ENCODE results near the gene USP24. TPM values are rescaled to one million over a fixed set of nuclear protein-coding genes. Genes with fewer than 3 reads are reported as not detected.

USP24 gene
- total and polyA plus RNA-seq, 5 donors from 2014 or later = 5.7 to 60.9 (median 6.3) TPM

DNA sequence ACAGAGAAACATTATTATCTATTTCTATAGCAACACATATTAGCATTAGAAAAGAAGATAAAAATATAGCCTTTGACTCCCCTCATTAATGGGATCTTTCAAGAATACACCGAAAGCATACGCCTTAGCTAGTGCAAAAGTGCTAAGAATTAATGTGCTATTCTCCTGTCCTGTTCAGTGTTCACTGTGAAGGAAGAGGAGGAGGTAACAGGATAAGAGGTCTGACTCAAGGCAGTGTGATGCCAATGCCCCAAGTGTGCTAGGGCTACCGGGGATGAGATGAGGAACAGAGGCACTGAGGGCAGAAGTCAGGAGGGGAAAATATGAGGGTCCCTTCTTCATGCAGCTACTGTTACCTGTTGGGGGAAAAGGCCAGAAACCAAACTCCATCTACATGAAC, 43.5 kb downstream of the USP24 start:
- H3K27me3 ChIP-seq (ENCODE audit: control insufficient read depth, insufficient read depth, low read length) = no peaks in the 10 kb centered on the region
- no peak for ATAC-seq (ENCODE audit: low read depth in 2 of 2)
- H3K4me1 ChIP-seq (ENCODE audit: control insufficient read depth, insufficient read depth, low read length, poor library complexity, severe bottlenecking) = no peaks in the 10 kb centered on the region
- H3K27ac ChIP-seq (ENCODE audit: insufficient read depth, low read length, poor library complexity, severe bottlenecking) = no peak overlapping the region
- Mint-ChIP-seq H3K4me3 (no peak overlapping the region), H3K27me3 (no peaks in the 10 kb centered on the region), H3K36me3 (peaks cover 49% of the 10 kb centered on the region), H3K27ac (peak overlapping the region in 2 of 3 donors; percentile 79 to 84), H3K9me3 (no peaks in the 10 kb centered on the region), H3K4me1 (peaks cover 0 to 37% (median 27%) of the 10 kb centered on the region in 4 donors)
- peaks cover 64% of the 10 kb centered on the region for H3K36me3 ChIP-seq (ENCODE audit: control insufficient read depth, insufficient read depth, low read length)
- DNase-seq = no peak
- no peaks in the 10 kb centered on the region for H3K9me3 ChIP-seq (ENCODE audit: control insufficient read depth in 2 of 2, low read length in 2 of 2)
- H3K4me3 ChIP-seq (ENCODE audit: low read depth, low read length) = no peak overlapping the region

GRCh38 chr1:55170426-55170825, 44.7 kb downstream of the USP24 start:
- peaks cover 61% of the 10 kb centered on the region for H3K36me3 ChIP-seq (ENCODE audit: control insufficient read depth, insufficient read depth, low read length)
- no peaks in the 10 kb centered on the region for H3K27me3 Mint-ChIP-seq
- H3K4me1 ChIP-seq (ENCODE audit: control insufficient read depth, insufficient read depth, low read length, poor library complexity, severe bottlenecking) = no peaks in the 10 kb centered on the region
- no peaks in the 10 kb centered on the region for H3K9me3 Mint-ChIP-seq
- no peaks in the 10 kb centered on the region for H3K27me3 ChIP-seq (ENCODE audit: control insufficient read depth, insufficient read depth, low read length)
- H3K4me1 Mint-ChIP-seq = peaks cover 0 to 38% (median 24%) of the 10 kb centered on the region in 4 donors
- no peak overlapping the region for H3K4me3 Mint-ChIP-seq
- H3K36me3 Mint-ChIP-seq = peaks cover 51% of the 10 kb centered on the region
- peak overlapping the region in 1 of 3 donors; percentile 62 for H3K27ac Mint-ChIP-seq
- no peaks in the 10 kb centered on the region for H3K9me3 ChIP-seq (ENCODE audit: control insufficient read depth in 2 of 2, low read length in 2 of 2)
- ATAC-seq (ENCODE audit: low read depth in 2 of 2) (no peak), DNase-seq (no peak)
- H3K27ac ChIP-seq (ENCODE audit: insufficient read depth, low read length, poor library complexity, severe bottlenecking) = no peak overlapping the region
- H3K4me3 ChIP-seq (ENCODE audit: low read depth, low read length) = no peak overlapping the region

DNA sequence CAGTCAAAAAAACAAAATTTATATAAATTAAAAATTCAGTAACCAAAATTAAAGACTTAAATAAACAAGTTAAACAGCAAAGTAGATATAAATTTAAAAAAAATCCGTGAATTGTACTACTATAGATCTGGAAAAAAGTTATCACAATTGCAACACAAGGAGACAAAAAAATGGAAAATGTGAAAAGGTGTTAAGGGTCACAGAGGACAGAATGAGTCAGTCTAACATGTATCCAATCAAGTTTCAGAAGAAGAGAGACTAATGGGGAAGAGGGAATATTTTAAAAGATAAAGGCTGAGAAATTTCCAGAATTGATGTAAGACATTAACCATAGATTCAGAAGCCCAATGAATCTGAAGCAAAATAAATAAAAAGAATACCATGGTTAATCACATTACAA, 46.0 kb downstream of the USP24 start:
- DNase-seq = no peak
- no peak for ATAC-seq (ENCODE audit: low read depth in 2 of 2)
- Mint-ChIP-seq H3K27ac (peak overlapping the region in 1 of 3 donors; percentile 27), H3K36me3 (peaks cover 63% of the 10 kb centered on the region), H3K9me3 (no peaks in the 10 kb centered on the region), H3K4me3 (no peak overlapping the region), H3K27me3 (no peaks in the 10 kb centered on the region), H3K4me1 (peaks cover 0 to 45% (median 31%) of the 10 kb centered on the region in 4 donors)
- H3K4me1 ChIP-seq (ENCODE audit: control insufficient read depth, insufficient read depth, low read length, poor library complexity, severe bottlenecking) = no peaks in the 10 kb centered on the region
- H3K27ac ChIP-seq (ENCODE audit: insufficient read depth, low read length, poor library complexity, severe bottlenecking) = no peak overlapping the region
- H3K36me3 ChIP-seq (ENCODE audit: control insufficient read depth, insufficient read depth, low read length) = peaks cover 73% of the 10 kb centered on the region
- no peaks in the 10 kb centered on the region for H3K27me3 ChIP-seq (ENCODE audit: control insufficient read depth, insufficient read depth, low read length)
- no peak overlapping the region for H3K4me3 ChIP-seq (ENCODE audit: low read depth, low read length)
- H3K9me3 ChIP-seq (ENCODE audit: control insufficient read depth in 2 of 2, low read length in 2 of 2) = no peaks in the 10 kb centered on the region

- no peak overlapping the region for H3K4me3 Mint-ChIP-seq
- Histone ChIP-seq H3K27ac (ENCODE audit: insufficient read depth, low read length, poor library complexity, severe bottlenecking) (no peak overlapping the region), H3K9me3 (ENCODE audit: control insufficient read depth in 2 of 2, low read length in 2 of 2) (no peaks in the 10 kb centered on the region), H3K36me3 (ENCODE audit: control insufficient read depth, insufficient read depth, low read length) (peaks cover 74% of the 10 kb centered on the region), H3K4me1 (ENCODE audit: control insufficient read depth, insufficient read depth, low read length, poor library complexity, severe bottlenecking) (no peaks in the 10 kb centered on the region), H3K27me3 (ENCODE audit: control insufficient read depth, insufficient read depth, low read length) (no peaks in the 10 kb centered on the region), H3K4me3 (ENCODE audit: low read depth, low read length) (no peak overlapping the region)
- no peaks in the 10 kb centered on the region for H3K27me3 Mint-ChIP-seq
- peaks cover 0 to 44% (median 30%) of the 10 kb centered on the region in 4 donors for H3K4me1 Mint-ChIP-seq
- no peak for DNase-seq
- H3K27ac Mint-ChIP-seq = peak overlapping the region in 1 of 3 donors; percentile 16
- H3K9me3 Mint-ChIP-seq = no peaks in the 10 kb centered on the region
- peaks cover 62% of the 10 kb centered on the region for H3K36me3 Mint-ChIP-seq
- ATAC-seq (ENCODE audit: low read depth in 2 of 2) = no peak
Measured at GRCh38 chr1:55168353-55168752, 46.8 kb downstream of the USP24 start.

GRCh38 chr1:55167224-55167871, 47.8 kb downstream of the USP24 start:
- Histone ChIP-seq H3K27me3 (ENCODE audit: control insufficient read depth, insufficient read depth, low read length) (no peaks in the 10 kb centered on the region), H3K9me3 (ENCODE audit: control insufficient read depth in 2 of 2, low read length in 2 of 2) (no peaks in the 10 kb centered on the region), H3K4me3 (ENCODE audit: low read depth, low read length) (no peak overlapping the region), H3K36me3 (ENCODE audit: control insufficient read depth, insufficient read depth, low read length) (peaks cover 73% of the 10 kb centered on the region), H3K4me1 (ENCODE audit: control insufficient read depth, insufficient read depth, low read length, poor library complexity, severe bottlenecking) (no peaks in the 10 kb centered on the region), H3K27ac (ENCODE audit: insufficient read depth, low read length, poor library complexity, severe bottlenecking) (no peak overlapping the region)
- peak overlapping the region in 2 of 3 donors; percentile 16 to 67 for H3K27ac Mint-ChIP-seq
- no peak overlapping the region for H3K4me3 Mint-ChIP-seq
- no peak for ATAC-seq (ENCODE audit: low read depth in 2 of 2)
- no peaks in the 10 kb centered on the region for H3K27me3 Mint-ChIP-seq
- no peaks in the 10 kb centered on the region for H3K9me3 Mint-ChIP-seq
- H3K36me3 Mint-ChIP-seq = peaks cover 58% of the 10 kb centered on the region
- peaks cover 0 to 41% (median 28%) of the 10 kb centered on the region in 4 donors for H3K4me1 Mint-ChIP-seq
- DNase-seq = no peak

DNA sequence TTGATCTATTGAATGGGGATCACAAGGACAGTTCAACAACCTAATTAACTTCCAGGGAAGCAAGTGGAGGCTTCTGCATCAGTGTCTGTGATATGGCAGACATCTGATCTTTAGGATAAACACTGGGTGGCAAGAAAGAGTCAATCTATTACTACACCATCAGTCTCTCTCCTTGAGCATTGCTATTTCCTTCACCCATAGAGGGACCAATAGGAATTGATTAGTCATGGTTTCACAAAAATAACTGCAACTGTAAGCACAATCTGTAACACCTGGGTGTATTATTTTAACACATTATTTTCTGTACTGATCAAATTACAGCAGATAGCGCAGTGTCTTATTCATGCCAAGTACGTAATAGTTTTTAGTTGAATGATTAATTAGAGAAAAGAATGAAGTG, 50.3 kb downstream of the USP24 start:
- H3K36me3 ChIP-seq (ENCODE audit: control insufficient read depth, insufficient read depth, low read length) = peaks cover 69% of the 10 kb centered on the region
- no peaks in the 10 kb centered on the region for H3K9me3 ChIP-seq (ENCODE audit: control insufficient read depth in 2 of 2, low read length in 2 of 2)
- H3K27me3 Mint-ChIP-seq = no peaks in the 10 kb centered on the region
- H3K36me3 Mint-ChIP-seq = peaks cover 35% of the 10 kb centered on the region
- DNase-seq (peak in 1 of 3 donors; percentile 39), ATAC-seq (ENCODE audit: low read depth in 2 of 2) (peak in 1 of 2 donors; percentile 46)
- H3K4me1 Mint-ChIP-seq = peaks cover 0 to 35% (median 17%) of the 10 kb centered on the region in 4 donors
- H3K27ac Mint-ChIP-seq = peak overlapping the region in 2 of 3 donors; percentile 9 to 36
- H3K27ac ChIP-seq (ENCODE audit: insufficient read depth, low read length, poor library complexity, severe bottlenecking) = no peak overlapping the region
- H3K4me1 ChIP-seq (ENCODE audit: control insufficient read depth, insufficient read depth, low read length, poor library complexity, severe bottlenecking) = no peaks in the 10 kb centered on the region
- H3K4me3 Mint-ChIP-seq = no peak overlapping the region
- H3K27me3 ChIP-seq (ENCODE audit: control insufficient read depth, insufficient read depth, low read length) = no peaks in the 10 kb centered on the region
- no peak overlapping the region for H3K4me3 ChIP-seq (ENCODE audit: low read depth, low read length)
- H3K9me3 Mint-ChIP-seq = no peaks in the 10 kb centered on the region

DNA sequence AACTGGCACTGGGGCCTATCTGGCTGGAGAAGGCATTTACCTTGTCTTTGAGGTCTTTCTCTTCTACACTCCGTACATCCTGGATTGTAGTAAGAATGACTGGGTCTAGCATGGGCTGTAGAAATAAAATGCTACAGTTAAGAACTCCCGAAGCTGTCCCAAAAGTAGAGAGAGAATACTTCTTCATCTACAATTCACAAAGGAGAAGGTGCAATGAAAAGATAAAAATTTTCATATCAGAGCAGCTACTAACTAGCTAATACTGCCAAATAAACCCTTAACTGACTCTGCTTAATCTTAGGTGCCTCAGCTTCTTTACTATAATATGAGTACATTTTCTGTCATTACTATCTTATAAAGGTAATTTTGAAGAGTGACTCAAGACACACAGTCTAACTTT, 55.6 kb downstream of the USP24 start:
- no peak for DNase-seq
- H3K27me3 ChIP-seq (ENCODE audit: control insufficient read depth, insufficient read depth, low read length) = no peaks in the 10 kb centered on the region
- H3K27ac ChIP-seq (ENCODE audit: insufficient read depth, low read length, poor library complexity, severe bottlenecking) = no peak overlapping the region
- Mint-ChIP-seq H3K4me1 (peaks cover 3 to 8% (median 7%) of the 10 kb centered on the region in 4 donors), H3K36me3 (peaks cover 33% of the 10 kb centered on the region), H3K27ac (peak overlapping the region in 1 of 3 donors; percentile 32), H3K9me3 (no peaks in the 10 kb centered on the region), H3K27me3 (no peaks in the 10 kb centered on the region), H3K4me3 (no peak overlapping the region)
- no peak for ATAC-seq (ENCODE audit: low read depth in 2 of 2)
- no peaks in the 10 kb centered on the region for H3K4me1 ChIP-seq (ENCODE audit: control insufficient read depth, insufficient read depth, low read length, poor library complexity, severe bottlenecking)
- no peak overlapping the region for H3K4me3 ChIP-seq (ENCODE audit: low read depth, low read length)
- H3K36me3 ChIP-seq (ENCODE audit: control insufficient read depth, insufficient read depth, low read length) = peaks cover 79% of the 10 kb centered on the region
- no peaks in the 10 kb centered on the region for H3K9me3 ChIP-seq (ENCODE audit: control insufficient read depth in 2 of 2, low read length in 2 of 2)

DNA sequence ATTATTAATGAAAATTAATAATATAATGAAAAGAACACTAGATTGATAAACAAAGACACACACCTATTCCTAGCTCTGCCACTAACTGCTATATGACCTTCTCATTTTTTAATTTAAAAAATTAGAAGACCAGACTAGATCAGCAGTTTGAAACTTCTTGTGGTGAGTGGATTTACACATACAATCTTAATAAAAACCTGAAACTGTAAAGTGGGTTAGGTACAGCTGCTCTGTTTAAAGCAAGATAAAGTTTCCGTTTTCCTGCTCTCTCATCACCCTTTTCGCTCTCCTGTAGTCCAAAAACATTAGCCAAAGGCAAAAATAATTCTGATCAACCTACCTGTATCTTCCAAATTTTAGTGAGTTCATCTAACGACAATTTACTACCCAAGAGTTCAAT, 58.6 kb downstream of the USP24 start:
- DNase-seq (no peak), ATAC-seq (ENCODE audit: low read depth in 2 of 2) (no peak)
- Histone ChIP-seq H3K4me3 (ENCODE audit: low read depth, low read length) (no peak overlapping the region), H3K9me3 (ENCODE audit: control insufficient read depth in 2 of 2, low read length in 2 of 2) (no peaks in the 10 kb centered on the region), H3K4me1 (ENCODE audit: control insufficient read depth, insufficient read depth, low read length, poor library complexity, severe bottlenecking) (peaks cover 12% of the 10 kb centered on the region), H3K27ac (ENCODE audit: insufficient read depth, low read length, poor library complexity, severe bottlenecking) (no peak overlapping the region), H3K36me3 (ENCODE audit: control insufficient read depth, insufficient read depth, low read length) (peaks cover 82% of the 10 kb centered on the region), H3K27me3 (ENCODE audit: control insufficient read depth, insufficient read depth, low read length) (no peaks in the 10 kb centered on the region)
- Mint-ChIP-seq H3K4me3 (no peak overlapping the region), H3K9me3 (no peaks in the 10 kb centered on the region), H3K36me3 (peaks cover 35% of the 10 kb centered on the region), H3K27me3 (no peaks in the 10 kb centered on the region), H3K4me1 (peaks cover 3 to 22% (median 16%) of the 10 kb centered on the region in 4 donors), H3K27ac (peak overlapping the region in 2 of 3 donors; percentile 6 to 88)
